ENCODE measurements around the gene CCNL2.
A peak's percentile ranks its signal among the peaks of the same experiment; 100 is the strongest.
"Not testable (repeated sequence)": the region's sequence is repeated elsewhere in the genome, so short reads cannot be mapped to it uniquely, and the experiment has no call there.

CCNL2 gene

GRCh38 chr1:1432274-1432950 lies 33.3 kb upstream of the CCNL2 start:
- peak; percentile 67 for DNase-seq

GRCh38 chr1:1431845-1432273 lies 32.7 kb upstream of the CCNL2 start:
- peak; percentile 48 for DNase-seq

- no peak for DNase-seq
These were observed 32.1 kb upstream of the CCNL2 start for GRCh38 chr1:1430992-1431844.

- DNase-seq, result peak; percentile 97
These were observed 31.2 kb upstream of the CCNL2 start for GRCh38 chr1:1430114-1430982.

- peak; percentile 73 for DNase-seq
These were observed 30.5 kb upstream of the CCNL2 start for GRCh38 chr1:1429671-1430073.

GRCh38 chr1:1428967-1429366 lies 29.8 kb upstream of the CCNL2 start:
- not testable (repeated sequence) for DNase-seq

- no peak for DNase-seq
These were observed 29.0 kb upstream of the CCNL2 start for GRCh38 chr1:1428174-1428573.

- DNase-seq, result no peak
These were observed 28.6 kb upstream of the CCNL2 start for GRCh38 chr1:1427820-1428148.

- DNase-seq, result peak; percentile 96
These were observed 28.1 kb upstream of the CCNL2 start for GRCh38 chr1:1427106-1427819.

GRCh38 chr1:1426496-1427105 lies 27.5 kb upstream of the CCNL2 start:
- no peak for DNase-seq

GRCh38 chr1:1425753-1426495 lies 26.8 kb upstream of the CCNL2 start:
- DNase-seq, result peak; percentile 63

GRCh38 chr1:1425426-1425752 lies 26.3 kb upstream of the CCNL2 start:
- no peak for DNase-seq

GRCh38 chr1:1424707-1425106 lies 25.6 kb upstream of the CCNL2 start:
- no peak for DNase-seq

GRCh38 chr1:1423245-1423597 lies 24.1 kb upstream of the CCNL2 start:
- DNase-seq, result no peak

GRCh38 chr1:1422465-1423244 lies 23.5 kb upstream of the CCNL2 start:
- DNase-seq, result no peak

GRCh38 chr1:1421907-1422464 lies 22.9 kb upstream of the CCNL2 start:
- DNase-seq, result no peak

- DNase-seq, result peak; percentile 100
These were observed 22.2 kb upstream of the CCNL2 start, which contains the start of gene ANKRD65 for GRCh38 chr1:1421147-1421906. Gene ANKRD65, minus strand, starts transcription at chr1:1421276. Its CDS starts 271 bp downstream, at chr1:1421005.

GRCh38 chr1:1420654-1421141 lies 21.6 kb upstream of the CCNL2 start:
- DNase-seq, result peak; percentile 63
